DMS79 (cell line): ENCODE measurements around the gene PDE11A.
"Not testable (repeated sequence)": the region's sequence is repeated elsewhere in the genome, so short reads cannot be mapped to it uniquely, and the experiment has no call there.

Source experiments
- DNase-seq: peaks from one replicate; lab custom pipeline; 2025; lab: John Stamatoyannopoulos, UW

PDE11A gene

DNA sequence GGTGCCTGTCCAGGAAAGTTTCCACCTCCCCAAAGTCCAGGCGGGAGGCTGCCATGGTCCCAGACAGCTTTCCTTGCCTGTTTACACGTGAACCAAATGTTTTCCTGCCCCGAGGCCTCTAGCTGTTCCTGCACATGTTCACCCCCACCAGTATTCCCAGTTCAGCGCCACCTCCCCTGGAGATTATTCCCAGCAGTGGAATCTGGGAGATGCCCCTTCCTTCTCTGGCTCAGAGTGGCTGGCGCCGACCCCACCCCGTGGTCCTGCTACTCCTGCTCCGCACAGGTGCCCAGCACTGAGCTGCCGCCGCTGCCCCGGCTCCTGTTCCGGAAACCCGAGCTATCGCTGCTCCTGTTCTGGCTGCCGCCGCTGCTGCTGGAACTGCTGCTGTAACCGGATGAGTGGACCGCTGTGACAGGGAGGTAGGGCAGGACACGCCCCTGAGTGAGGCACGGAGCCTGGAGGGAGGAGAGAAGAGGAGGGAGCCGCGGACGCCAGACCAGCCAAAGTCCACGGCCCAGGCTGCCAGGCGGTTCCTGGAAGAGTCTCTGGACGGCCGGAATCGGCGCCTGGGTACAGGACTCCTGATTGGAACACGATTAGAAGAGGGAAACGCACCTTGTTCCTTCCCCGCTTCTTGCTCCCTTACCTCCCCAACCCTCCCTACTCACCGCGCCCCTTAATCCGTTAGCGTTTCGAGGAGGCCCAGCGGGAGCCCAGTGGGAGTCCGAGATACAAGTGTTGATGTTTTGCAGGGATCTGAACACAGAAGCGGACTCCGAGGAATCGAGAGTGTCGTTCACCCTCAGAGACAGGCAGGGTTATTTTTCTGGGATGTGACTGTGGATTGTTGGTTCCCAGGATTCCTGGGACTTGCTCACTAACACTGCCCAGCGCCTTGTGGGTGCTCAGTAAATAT lies at the start of gene PDE11A:
Gene PDE11A (minus strand): TSS at position 395 of the 919 bp plus-strand sequence. CDS start 340 bp downstream, at position 55.
- peak; percentile 42 for DNase-seq

DNA sequence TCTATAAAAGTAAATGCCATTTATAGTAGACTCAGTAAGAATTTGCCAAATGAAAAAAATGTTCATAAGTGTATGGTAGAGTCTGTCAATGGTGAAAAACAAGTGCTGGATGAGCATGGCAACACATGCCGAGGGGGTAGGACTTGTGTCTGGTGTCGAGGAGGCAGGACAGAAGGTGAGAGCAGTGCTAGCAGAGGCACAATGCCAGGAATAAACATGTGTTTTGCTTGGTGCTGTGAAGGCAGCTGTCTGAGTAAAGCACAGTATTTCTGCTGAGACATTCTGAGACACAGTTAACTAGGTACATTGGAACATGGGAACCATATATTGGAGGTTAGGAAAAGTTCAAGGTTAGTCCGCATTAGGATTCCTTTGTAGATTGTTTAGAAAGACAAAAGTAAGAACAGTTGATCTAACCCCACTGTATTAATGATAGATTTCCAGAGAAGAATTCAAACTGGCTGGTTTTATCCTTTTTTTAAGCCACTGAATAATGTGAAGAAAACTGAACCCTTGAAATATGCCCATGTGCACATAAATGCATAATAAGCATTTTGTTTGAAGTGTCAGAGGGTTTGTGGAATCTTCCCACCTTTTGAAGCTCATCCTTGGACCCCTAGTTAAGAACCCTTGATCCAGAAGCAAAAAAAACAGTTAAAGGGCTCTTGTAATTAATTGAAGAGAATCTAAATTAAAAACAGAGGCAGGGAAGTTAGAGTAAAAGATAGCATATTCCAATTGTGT lies 46.8 kb upstream of the PDE11A start:
- DNase-seq: no peak

DNA sequence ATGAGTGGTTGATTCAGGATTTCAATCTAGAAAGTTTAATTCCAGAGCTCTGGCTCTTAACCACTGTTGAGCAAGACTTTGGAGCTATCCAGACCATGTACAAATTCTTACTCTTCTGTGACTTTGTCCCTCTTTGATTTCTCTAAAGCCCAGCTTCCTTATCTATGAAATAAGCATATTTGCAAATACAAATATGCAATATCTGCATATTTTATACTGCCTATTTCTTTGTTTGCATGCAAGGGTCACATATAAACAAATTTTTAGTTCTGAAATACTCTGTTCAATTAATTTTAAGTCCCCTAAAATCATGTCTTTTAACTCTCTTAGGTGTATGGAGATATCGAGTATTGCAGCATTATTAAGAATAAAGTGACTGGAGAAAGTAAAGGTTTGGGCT lies 45.1 kb upstream of the PDE11A start:
- DNase-seq: no peak

DNA sequence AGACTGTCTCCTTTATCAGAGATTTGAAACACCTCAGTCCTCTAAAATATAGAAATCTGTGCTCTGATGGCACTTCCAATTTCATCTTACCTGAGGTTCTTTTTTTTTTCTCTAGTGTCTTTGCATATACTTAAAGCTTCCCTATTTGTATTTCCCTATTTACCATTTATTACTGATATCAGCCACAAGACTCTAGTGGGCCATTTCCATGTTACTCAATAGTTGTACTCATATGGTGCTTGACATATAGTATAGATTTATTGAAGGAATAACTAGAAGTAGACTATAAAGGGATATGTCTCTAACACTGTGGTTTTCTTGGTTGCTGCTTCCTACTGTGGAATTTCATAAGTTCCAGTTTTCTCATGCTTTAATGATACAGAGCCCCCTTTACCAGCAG lies 42.7 kb upstream of the PDE11A start:
- no peak for DNase-seq

DNA sequence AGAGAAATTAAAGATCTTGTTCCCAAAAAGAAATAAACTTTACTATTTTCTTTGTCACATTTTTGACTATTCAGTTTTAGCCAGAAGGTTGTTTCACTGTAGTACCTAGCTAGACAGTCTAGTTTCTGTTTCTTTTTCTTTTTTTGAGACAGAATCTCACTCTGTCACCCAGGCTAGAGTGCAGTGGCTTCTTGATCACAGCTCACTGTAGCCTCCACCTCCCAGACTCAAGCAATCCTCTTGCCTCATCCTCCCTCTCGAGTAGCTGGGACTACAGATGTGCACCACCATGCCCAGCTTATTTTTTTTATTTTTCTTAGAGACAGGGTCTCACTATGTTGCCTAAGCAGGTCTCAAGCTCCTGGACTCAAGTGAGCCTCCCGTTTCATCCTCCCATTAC lies 41.9 kb upstream of the PDE11A start:
- no peak for DNase-seq

DNA sequence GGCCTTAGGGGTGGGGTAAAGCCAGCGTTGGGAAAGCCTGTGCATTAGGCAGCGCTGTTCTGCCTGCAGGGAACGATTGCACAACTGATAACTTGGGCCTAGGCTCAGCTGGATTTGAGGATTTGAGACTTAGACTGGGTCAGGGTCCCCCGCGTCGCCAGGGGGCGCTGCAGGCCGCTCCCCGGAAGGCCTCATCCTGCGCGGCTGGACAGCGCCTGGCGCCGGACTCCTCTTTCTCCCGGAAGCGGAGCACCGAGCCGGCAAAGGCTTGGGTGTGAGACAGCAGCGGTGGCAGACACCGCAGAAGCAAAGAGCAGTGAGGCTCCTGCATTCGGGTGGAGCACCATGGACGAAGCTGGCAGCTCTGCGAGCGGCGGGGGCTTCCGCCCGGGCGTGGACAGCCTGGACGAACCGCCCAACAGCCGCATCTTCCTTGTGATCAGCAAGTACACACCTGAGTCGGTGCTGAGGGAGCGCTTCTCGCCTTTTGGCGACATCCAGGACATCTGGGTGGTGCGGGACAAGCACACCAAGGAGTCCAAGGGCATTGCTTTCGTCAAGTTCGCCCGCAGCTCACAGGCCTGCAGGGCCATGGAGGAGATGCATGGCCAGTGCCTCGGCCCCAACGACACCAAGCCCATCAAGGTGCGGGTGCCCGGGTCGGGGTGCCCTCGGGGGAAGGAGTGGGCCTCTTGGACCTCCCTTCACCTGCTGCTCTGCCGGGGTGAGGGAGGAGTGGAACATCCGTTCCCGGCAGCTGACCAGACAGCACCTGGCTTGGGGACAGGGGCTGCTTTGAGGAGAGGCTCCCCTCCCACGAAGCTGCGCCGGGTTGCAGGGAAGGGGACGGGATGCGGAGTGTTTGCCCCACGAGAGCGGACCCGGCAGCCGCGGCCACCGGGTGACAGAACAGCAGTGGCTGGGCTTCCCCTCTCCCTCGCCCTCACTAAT lies 39.9 kb upstream of the PDE11A start, which contains the start of gene RBM45:
Gene RBM45 (plus strand): TSS at position 236 of the 951 bp plus-strand sequence. CDS start 110 bp downstream, at position 346.
- DNase-seq: peak; percentile 80

DNA sequence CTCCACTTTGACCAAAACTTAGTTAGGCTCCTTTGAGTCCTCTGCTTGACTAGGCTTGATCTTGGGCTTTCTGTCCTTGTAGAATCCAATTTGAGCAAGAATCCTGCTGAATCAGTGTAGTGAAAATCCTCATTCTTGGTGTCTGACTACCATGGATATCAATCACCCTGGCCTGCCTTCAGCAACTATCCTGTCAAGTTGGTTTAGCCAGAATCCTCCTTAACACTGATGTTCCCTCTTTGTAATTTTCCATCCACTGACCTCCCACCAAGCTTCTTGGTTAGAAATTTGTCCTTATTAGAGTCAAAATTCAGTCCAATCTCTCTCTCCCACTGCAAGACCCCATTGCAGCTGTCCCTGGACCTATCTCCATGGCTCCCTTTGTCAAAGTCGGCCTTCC lies 39.2 kb upstream of the PDE11A start:
- DNase-seq: no peak

DNA sequence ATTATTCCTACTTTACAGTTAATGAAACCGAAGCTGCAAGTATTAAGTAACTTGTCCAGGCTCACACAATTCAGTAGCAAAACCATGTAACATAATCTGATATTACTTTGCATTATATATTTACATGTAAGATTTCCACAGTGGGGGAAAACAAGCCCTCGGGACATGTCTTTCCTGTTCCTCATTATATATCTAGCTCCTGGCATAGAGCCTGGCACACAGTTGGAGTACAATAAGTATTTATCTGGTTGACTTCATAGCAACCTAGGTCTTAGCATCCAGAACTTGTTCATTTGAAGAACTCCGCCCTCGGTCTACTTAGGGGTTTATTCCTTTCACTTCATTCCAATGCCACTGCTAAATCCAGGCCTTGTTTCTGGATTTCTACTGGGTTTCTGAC lies 38.1 kb upstream of the PDE11A start:
- no peak for DNase-seq

DNA sequence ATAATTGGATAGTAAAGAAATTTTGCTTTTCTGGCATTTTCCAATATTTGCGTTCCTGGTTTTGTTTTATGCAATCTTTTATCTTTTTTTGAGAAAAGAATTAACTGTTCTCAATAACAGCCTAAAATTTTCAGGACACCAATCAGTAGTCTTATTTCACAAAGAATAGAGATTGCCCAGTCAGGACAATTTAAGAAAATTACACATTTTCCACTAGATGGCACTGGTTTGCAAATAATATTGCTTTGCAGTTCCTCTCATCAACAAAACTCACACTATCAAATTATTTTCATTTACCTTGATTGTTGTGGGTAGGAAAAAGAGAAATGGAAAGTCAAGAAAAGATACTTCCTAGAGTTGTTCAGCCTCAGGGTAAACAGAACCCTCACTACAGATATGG lies 37.2 kb upstream of the PDE11A start:
- DNase-seq: peak; percentile 45

DNA sequence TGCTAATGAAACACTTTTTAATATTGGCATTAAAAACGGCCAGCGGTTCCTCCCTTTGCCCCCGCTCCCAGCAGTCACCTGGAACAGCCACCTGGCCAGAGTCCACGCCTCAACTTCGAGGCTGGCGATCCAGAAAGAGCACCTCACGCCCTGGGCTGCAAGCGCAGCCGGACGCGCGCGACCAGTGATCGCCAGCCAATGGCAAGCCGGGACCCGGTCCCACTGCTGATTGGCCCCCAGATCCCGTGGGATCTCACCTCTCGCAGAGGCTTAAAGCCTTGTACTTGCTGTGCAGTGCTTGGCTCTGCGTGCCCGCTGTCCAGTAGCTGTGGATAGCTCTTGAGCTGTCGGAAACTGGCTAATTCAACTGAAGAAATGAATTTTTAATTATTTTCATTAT lies 35.6 kb upstream of the PDE11A start:
- no peak for DNase-seq

DNA sequence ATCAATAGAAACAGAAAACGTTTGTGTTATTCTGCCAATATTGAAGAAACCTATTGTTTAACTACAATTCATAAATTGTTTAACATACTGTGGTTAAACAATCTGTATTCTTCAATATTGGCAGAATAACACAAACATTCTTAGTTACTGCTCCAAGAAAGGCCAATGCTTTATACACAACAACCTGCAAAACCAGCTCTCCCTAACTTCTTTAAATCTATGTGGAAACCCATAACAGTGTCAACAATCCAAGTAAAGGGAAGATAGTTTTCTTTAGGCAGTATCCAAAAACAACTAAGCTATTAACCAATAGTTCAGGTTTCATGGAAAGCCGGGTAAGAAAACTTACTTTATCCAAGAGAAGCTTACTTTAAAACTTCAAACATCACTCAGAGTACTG lies 33.5 kb upstream of the PDE11A start:
- no peak for DNase-seq

DNA sequence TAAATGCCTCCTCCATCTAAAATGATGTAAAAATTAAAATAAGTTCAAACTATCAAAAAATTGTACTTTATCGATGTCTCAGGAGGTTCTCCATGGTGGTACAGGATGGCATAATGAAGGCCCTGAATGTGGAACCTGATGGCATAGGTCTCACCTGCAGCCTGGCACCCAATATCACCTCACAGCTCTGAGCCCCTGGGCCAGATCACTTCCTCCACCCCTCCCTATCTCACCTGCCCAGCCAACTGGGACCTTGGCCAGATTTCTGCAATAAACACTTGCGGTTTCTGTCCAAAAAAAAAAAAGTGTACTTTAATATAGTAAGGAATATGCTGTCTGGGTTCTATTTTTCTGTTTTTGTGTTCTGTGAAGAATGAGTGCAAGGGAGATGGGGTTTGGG lies 33.0 kb upstream of the PDE11A start:
- peak; percentile 8 for DNase-seq

DNA sequence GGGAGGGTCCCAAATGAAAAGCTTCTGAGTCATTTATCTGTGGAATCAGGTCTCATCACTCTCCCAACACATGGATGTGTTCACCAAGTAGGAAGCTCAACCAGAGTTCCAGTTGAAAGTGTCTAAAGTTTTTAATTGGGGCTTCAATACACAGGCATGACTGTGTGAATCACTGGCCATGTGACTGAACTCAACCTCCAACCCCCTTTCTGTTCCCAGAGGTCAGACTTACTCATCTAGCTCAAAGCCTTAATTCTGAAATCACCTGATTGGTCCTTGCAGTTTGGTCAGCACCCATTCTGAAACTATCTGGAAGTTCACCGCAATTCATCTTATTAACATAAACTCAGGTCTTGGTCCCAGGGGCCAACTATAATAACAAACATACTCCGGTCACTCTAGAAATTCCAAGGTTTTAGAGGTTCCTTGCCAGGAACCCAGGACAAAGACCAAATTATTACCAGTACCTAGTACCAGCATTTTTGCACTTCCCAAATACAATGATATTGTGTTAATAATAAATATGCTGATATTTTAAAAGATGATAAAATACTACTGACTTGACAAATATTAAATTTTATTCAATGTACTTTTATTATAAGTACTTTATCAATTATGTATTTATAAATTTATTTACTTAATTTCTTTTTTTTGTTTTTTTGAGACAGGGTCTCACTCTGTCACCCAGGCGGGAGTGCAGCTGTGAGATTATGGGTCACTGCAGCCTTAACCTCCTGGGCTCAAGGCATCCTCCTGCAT lies 28.9 kb upstream of the PDE11A start:
- no peak for DNase-seq

DNA sequence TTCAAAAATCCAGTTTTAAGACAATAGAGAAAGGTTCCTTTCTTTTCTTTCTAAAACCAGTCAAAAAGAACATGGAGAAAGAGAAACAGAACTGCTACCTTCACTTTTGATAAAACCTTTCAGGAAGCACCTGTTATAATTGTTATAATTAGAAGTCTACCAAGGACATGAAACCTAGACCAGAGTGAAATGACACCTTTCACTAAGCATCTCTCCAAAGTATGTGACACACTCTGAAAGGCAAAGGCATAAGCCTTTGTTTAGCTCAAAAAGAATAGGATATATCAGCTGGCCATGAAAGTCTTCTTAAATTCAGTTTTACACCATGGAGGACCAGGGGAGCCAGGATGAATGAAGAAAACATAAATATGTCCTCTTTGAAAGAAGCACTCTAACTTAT lies 20.9 kb upstream of the PDE11A start:
- DNase-seq: no peak

DNA sequence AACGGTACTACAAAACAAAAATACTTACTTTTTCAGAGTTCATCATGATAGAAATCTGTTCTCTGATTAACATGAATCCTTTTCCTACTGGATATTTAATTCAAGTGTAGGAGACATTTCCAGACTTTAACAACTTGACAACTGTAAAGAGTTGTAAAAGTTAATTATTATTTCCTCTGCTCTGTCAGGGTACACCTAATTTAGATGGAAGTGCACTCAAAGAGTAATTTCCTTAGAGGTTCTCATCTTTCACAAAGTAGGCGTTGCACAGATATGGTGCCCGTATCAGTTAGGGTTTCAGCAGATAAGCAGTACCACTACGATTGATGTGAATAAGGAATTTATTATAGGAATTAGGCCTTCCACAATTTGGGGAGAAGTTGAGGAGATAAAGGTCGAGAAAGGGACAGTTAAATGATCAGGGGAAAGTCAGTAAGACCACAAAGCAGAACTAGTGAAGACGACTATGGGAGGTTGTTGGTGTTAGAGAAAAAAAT lies 16.2 kb upstream of the PDE11A start:
- no peak for DNase-seq

DNA sequence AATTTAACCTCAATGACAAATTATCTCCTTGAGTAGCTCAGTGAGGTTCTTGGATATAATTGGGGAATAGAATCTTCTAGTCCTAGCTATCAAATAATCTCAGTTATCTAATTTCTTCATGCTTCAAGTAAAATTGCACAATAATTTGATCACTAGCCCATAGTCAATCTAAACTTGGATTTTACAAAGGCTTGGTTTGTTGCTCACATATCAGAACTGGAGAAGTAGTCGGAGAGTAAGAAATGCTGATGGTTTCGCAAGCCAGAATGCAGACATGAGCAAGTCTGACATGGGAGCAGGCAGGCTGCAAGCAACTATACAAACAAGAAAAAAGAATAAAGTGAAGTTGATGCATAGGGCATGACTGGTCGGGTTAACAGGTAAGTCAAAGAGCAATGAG lies 11.7 kb upstream of the PDE11A start:
- no peak for DNase-seq

DNA sequence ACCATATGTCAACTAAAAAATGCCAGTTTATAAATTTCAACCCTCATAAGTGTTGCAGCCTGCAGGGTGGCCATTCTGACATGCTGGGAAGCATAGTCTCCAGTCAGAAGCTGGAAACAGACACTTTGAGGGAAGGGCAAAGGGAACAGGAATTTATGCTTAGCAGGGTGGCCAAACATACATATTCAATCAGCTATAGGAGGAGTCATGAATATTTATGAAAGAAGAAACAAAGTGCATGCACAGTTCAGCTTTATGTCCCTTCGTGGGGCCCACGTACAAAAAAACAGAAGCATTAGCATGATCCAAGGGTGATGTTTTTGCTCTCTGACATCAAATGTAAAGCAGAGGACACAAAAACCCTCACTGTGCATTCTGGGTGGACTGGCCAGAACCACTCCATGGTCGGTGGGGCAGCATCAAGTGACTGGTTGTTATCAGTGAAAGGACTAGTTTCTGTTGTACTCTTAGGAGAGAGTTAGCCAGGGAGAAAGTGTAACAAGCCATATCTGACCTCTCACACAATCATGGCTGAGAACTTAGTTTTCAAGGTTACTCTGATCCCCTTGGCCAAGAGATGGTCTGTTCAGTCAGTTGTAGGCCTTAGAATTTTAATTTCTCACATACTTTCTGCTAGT lies 9.9 kb upstream of the PDE11A start:
- DNase-seq: no peak

DNA sequence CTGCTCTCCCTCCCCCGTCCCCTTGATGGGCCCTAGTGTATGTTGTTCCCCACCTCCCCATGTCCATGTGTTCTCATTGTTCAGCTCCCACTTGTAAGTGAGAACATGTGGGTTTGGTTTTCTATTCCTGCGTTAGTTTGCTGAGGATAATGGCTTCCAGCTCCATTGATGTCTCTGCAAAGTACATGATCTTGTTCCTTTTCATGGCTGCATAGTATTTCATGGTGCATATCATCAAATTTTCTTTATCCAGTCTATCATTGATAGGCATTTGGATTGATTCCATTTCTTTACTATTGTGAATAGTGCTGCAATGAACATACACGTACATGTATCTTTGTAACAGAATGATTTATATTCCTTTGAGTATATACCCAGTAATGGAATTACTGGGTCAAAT lies 6.7 kb upstream of the PDE11A start:
- DNase-seq: not testable (repeated sequence)

DNA sequence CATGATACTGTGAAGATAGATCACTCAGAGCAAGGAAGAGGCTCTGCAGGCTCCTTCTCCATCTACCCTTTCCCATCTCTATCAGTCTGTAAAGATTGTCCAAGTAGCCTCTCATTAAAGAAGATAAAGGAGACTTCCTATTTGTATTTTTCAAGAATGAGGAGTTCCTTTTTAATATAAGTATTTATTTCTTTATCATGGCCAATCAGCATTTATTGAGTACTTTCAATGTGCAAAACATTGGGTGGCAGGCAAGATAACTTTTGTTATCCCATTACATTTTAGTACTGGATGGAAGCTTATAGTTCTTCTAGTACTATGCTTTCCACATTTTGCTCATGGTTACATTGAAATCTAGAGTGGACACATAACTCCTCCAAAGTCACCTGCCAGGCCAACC lies 3.6 kb upstream of the PDE11A start:
- no peak for DNase-seq

DNA sequence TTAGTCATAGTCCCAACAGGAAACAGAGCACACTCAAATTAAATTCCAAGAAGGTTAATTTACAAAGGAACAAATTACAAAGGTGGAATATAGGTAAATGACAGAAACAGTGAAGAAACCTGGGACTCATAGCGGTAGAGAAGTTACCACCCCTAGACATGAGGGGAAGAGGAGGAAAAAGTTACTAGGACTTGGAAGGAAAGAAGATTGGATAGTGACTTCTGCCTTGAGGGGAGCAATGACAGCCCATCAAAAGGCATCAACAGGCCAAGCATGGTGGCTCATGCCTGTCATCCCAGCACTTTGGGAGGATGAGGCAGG lies 2.4 kb upstream of the PDE11A start:
- no peak for DNase-seq
